ENCODE data around the gene ASCC1.
"Not testable (repeated sequence)": the region's sequence is repeated elsewhere in the genome, so short reads cannot be mapped to it uniquely, and the experiment has no call there.

ASCC1 gene

GRCh38 chr10:72137583-72137982, 78.5 kb downstream of the ASCC1 start:
- Histone ChIP-seq H3K4me3 (replicated peaks; ENCODE audit: low read depth, low read length) (no peak overlapping the region), H3K27me3 (replicated peaks; ENCODE audit: control insufficient read depth, insufficient read depth, low read length) (no peaks in the 10 kb centered on the region), H3K36me3 (ENCODE audit: control insufficient read depth, insufficient read depth, low read length) (no peaks in the 10 kb centered on the region; the same call in 1 of the 2 replicates)
- DNase-seq (ENCODE audit: extremely low read depth, insufficient read length): no peak
- no peak for TF ChIP-seq CTCF (IDR thresholded peaks at IDR 0.05; ENCODE audit: insufficient read depth, low read length, poor library complexity, severe bottlenecking)

GRCh38 chr10:72136225-72136624, 79.9 kb downstream of the ASCC1 start:
- DNase-seq (ENCODE audit: extremely low read depth, insufficient read length); H3K36me3 ChIP-seq (ENCODE audit: control insufficient read depth, insufficient read depth, low read length); H3K4me3 ChIP-seq (replicated peaks; ENCODE audit: low read depth, low read length); H3K27me3 ChIP-seq (replicated peaks; ENCODE audit: control insufficient read depth, insufficient read depth, low read length): not testable (repeated sequence)

GRCh38 chr10:72134785-72135767, 81.0 kb downstream of the ASCC1 start:
- no peak overlapping the region for H3K4me3 ChIP-seq (replicated peaks; ENCODE audit: low read depth, low read length)
- peak; percentile 25 for DNase-seq (ENCODE audit: extremely low read depth, insufficient read length)
- no peaks in the 10 kb centered on the region for H3K27me3 ChIP-seq (replicated peaks; ENCODE audit: control insufficient read depth, insufficient read depth, low read length)
- H3K36me3 ChIP-seq (ENCODE audit: control insufficient read depth, insufficient read depth, low read length): no peaks in the 10 kb centered on the region; the same call in 1 of the 2 replicates
- no peak for TF ChIP-seq CTCF (IDR thresholded peaks at IDR 0.05; ENCODE audit: insufficient read depth, low read length, poor library complexity, severe bottlenecking)

DNA sequence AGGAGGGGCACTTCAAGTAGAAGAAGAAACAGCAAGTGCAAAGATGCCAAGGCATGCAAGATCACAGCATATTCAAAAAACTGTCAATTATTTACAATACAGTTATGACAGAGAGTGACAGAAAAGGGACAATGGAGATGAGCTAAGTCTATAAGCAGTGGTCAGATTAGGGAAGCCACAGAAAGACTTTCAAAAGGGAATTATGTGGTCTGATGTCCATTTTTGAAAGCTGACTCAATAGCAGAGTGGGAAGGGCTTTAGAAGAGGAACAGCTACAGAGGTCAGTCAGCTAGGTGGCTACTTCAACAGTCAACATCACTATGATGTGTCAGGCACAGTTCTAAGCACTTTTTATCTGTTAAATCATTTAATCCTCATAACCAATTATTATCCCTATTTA, 82.6 kb downstream of the ASCC1 start:
- no peaks in the 10 kb centered on the region; the same call in 1 of the 2 replicates for H3K36me3 ChIP-seq (ENCODE audit: control insufficient read depth, insufficient read depth, low read length)
- H3K27me3 ChIP-seq (replicated peaks; ENCODE audit: control insufficient read depth, insufficient read depth, low read length): no peaks in the 10 kb centered on the region
- DNase-seq (ENCODE audit: extremely low read depth, insufficient read length): peak; percentile 72
- TF ChIP-seq CTCF (IDR thresholded peaks at IDR 0.05; ENCODE audit: insufficient read depth, low read length, poor library complexity, severe bottlenecking): no peak
- no peak overlapping the region for H3K4me3 ChIP-seq (replicated peaks; ENCODE audit: low read depth, low read length)

DNA sequence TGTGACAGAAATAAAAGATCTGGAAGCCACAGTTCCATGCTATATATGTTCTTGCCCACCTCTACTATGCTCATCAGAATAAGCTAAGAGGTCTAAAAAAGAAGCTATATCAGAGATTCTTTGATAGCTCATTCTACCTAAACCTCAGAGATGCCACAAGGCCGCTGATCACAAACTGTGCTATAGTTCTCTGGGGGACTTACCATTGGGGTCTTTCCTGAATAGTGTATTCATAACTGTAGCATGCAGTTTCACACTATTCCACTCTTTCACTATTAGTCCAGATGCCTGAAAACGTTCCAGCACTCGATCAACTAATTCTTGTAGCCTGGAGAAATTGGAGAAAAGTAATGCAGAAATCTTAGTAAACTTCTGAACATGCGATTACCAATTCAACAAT, 83.2 kb downstream of the ASCC1 start:
- Histone ChIP-seq H3K27me3 (replicated peaks; ENCODE audit: control insufficient read depth, insufficient read depth, low read length) (no peaks in the 10 kb centered on the region), H3K4me3 (replicated peaks; ENCODE audit: low read depth, low read length) (no peak overlapping the region), H3K36me3 (ENCODE audit: control insufficient read depth, insufficient read depth, low read length) (no peaks in the 10 kb centered on the region; the same call in 1 of the 2 replicates)
- no peak for TF ChIP-seq CTCF (IDR thresholded peaks at IDR 0.05; ENCODE audit: insufficient read depth, low read length, poor library complexity, severe bottlenecking)
- peak; percentile 22 for DNase-seq (ENCODE audit: extremely low read depth, insufficient read length)

DNA sequence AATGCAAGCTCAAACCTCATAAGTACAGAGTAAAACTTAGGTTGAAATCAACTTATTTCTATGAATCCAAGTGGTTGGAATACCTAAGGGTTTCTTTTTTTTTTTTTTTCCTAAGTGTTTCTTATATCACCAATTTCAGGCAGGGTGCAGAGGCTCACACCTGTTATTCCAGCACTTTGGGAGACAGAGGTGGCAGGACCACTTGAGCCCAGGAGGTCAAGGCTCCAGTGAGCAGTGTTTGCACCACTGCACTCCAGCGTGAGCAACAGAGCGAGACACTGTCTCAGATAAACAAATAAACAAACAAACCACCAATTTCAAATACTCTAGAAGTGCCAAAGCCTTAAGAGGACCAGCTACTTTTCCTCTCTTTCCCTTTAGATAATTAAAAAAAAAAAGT, 88.5 kb downstream of the ASCC1 start:
- Histone ChIP-seq H3K4me3 (replicated peaks; ENCODE audit: low read depth, low read length) (no peak overlapping the region), H3K36me3 (ENCODE audit: control insufficient read depth, insufficient read depth, low read length) (no peaks in the 10 kb centered on the region), H3K27me3 (replicated peaks; ENCODE audit: control insufficient read depth, insufficient read depth, low read length) (no peaks in the 10 kb centered on the region)
- DNase-seq (ENCODE audit: extremely low read depth, insufficient read length): no peak
- no peak for TF ChIP-seq CTCF (IDR thresholded peaks at IDR 0.05; ENCODE audit: insufficient read depth, low read length, poor library complexity, severe bottlenecking)
